SK-N-SH (cell line): ENCODE data around the gene GTF3C1. TPM values are rescaled to one million over a fixed set of nuclear protein-coding genes. Genes with fewer than 3 reads are reported as not detected.

ENCODE experiments used
- CTCF ChIA-PET: fragments of 300-600, 350-600 bp; formaldehyde crosslinking; extraction: SDS; loops from one replicate; lab custom pipeline; 2021; lab: Yijun Ruan, JAX
- POLR2A ChIA-PET: fragments of 350-600 bp; sonication (Branson Sonifier 250); formaldehyde crosslinking; extraction: SDS; loops from one replicate; lab custom pipeline; 2020; ENCODE audit warnings: antibody characterized with exemption, inconsistent platforms; lab: Yijun Ruan, JAX
- DNase-seq: peaks from one replicate; pipeline ENCODE4 v3.0.0; 2012
- H2AFZ ChIP-seq: fragments of 200-600 bp; sonication (generic); 2 replicates; pipeline ENCODE4 v1.8.1; 2016; ENCODE audit warnings: antibody characterized with exemption, mild to moderate bottlenecking, low read depth
- H3F3A ChIP-seq: fragments of 200-600 bp; sonication (generic); replicated peaks from 2 replicates; pipeline ENCODE3; 2016; ENCODE audit warnings: antibody characterized with exemption, mild to moderate bottlenecking; ENCODE audit not compliant: insufficient read depth
- H3K27ac ChIP-seq, 2 experiments: fragments of 200-500 bp in 1 of 2; fragments of 200-600 bp in 1 of 2; sonication (Bioruptor generic) in 1 of 2; sonication (generic), shearing (Covaris generic) in 1 of 2; 2 replicates each; pipeline versions ENCODE4 v1.5.1 to v1.6.1; 2014 to 2016; ENCODE audit warnings: low read depth in 2 of 2, inconsistent platforms in 1 of 2, low read length in 1 of 2, mild to moderate bottlenecking in 1 of 2, mixed read lengths in 1 of 2
- H3K27me3 ChIP-seq: fragments of 200-600 bp; sonication (generic), shearing (Covaris generic); 2 replicates; pipeline ENCODE4 v1.6.1; 2016; ENCODE audit warnings: mixed run types; ENCODE audit not compliant: insufficient read depth
- H3K36me3 ChIP-seq, 2 experiments: fragments of 200-500 bp in 1 of 2; fragments of 200-600 bp in 1 of 2; sonication (Bioruptor generic) in 1 of 2; sonication (generic) in 1 of 2; replicated peaks in 1 of 2; 2 replicates each; pipeline versions ENCODE3 to v1.5.1; 2014 to 2016; ENCODE audit warnings: low read length in 1 of 2, mild to moderate bottlenecking in 1 of 2; ENCODE audit not compliant: insufficient read depth in 2 of 2, control insufficient read depth in 1 of 2
- H3K4me1 ChIP-seq, 2 experiments: fragments of 200-500 bp in 1 of 2; fragments of 200-600 bp in 1 of 2; sonication (Bioruptor generic) in 1 of 2; sonication (generic), shearing (Covaris generic) in 1 of 2; 2 replicates each; pipeline versions ENCODE4 v1.5.1 to v1.6.1; 2014 to 2016; ENCODE audit warnings: low read depth in 1 of 2, low read length in 1 of 2, mixed run types in 1 of 2; ENCODE audit not compliant: insufficient read depth in 2 of 2, control insufficient read depth in 1 of 2
- H3K4me2 ChIP-seq: fragments of 200-600 bp; sonication (generic), shearing (Covaris generic); 2 replicates; pipeline ENCODE4 v1.6.1; 2017; ENCODE audit warnings: mixed run types
- H3K4me3 ChIP-seq, 2 experiments: fragments of 200-500 bp in 1 of 2; fragments of 200-600 bp in 1 of 2; sonication (Bioruptor generic) in 1 of 2; sonication (generic), shearing (Covaris generic) in 1 of 2; 2 replicates each; pipeline versions ENCODE4 v1.5.1 to v1.8.1; 2014 to 2016; ENCODE audit warnings: low read depth in 2 of 2, inconsistent platforms in 1 of 2, low read length in 1 of 2, mild to moderate bottlenecking in 1 of 2, mixed read lengths in 1 of 2, moderate library complexity in 1 of 2
- H3K79me2 ChIP-seq: fragments of 200-600 bp; sonication (generic); 2 replicates; pipeline ENCODE4 v1.8.1; 2017; ENCODE audit warnings: mild to moderate bottlenecking; ENCODE audit not compliant: insufficient read depth
- H3K9ac ChIP-seq: fragments of 200-600 bp; sonication (generic); 2 replicates; pipeline ENCODE4 v1.6.1; 2017; ENCODE audit warnings: mixed run types
- H3K9me2 ChIP-seq: fragments of 200-600 bp; sonication (generic); 2 replicates; pipeline ENCODE4 v1.6.1; 2017; ENCODE audit warnings: mixed run types
- H3K9me3 ChIP-seq: fragments of 200-600 bp; sonication (generic); 2 replicates; pipeline ENCODE4 v1.6.1; 2017; ENCODE audit warnings: mixed run types, mild to moderate bottlenecking, moderate library complexity
- H4K20me1 ChIP-seq: fragments of 200-600 bp; sonication (generic); 2 replicates; pipeline ENCODE4 v1.6.1; 2017; ENCODE audit warnings: mild to moderate bottlenecking, mixed run types; ENCODE audit not compliant: insufficient read depth
- FOXM1 ChIP-seq: IDR thresholded peaks from 2 replicates; pipeline ENCODE4 v1.4.0; 2012; ENCODE audit warnings: low read depth, mild to moderate bottlenecking
- GATA2 ChIP-seq: sonication (generic); formaldehyde crosslinking; IDR thresholded peaks from 2 replicates; pipeline ENCODE4 v1.5.0; 2020; ENCODE audit warnings: mild to moderate bottlenecking, missing genetic modification reagents
- MXI1 ChIP-seq: IDR thresholded peaks from 2 replicates; pipeline ENCODE4 v1.6.1; 2012; ENCODE audit warnings: mild to moderate bottlenecking, low read depth, low read length, improper control_type of control experiment
- NFIC ChIP-seq: IDR thresholded peaks from 2 replicates; pipeline ENCODE4 v1.4.0; 2012; ENCODE audit warnings: borderline replicate concordance
- PBX3 ChIP-seq: IDR thresholded peaks from 2 replicates; pipeline ENCODE4; 2012
- RAD21 ChIP-seq: IDR thresholded peaks from 2 replicates; pipeline ENCODE4 v1.6.1; 2012; ENCODE audit warnings: mild to moderate bottlenecking, low read length
- RCOR1 ChIP-seq: fragments of 150-350 bp; IDR thresholded peaks from 2 replicates; pipeline ENCODE4 v1.6.1; 2017; ENCODE audit warnings: antibody characterized with exemption, low read length
- RXRA ChIP-seq: IDR thresholded peaks from 2 replicates; pipeline ENCODE4 v1.4.0; 2012; ENCODE audit warnings: low read depth, mild to moderate bottlenecking, borderline replicate concordance
- WGBS: methylation state at CpG from one replicate; pipeline ENCODE4 v1.1.6; 2017; ENCODE audit warnings: low lambda C conversion rate; 5-methylcytosine and 5-hydroxymethylcytosine counted together
- polyA plus RNA-seq, 3 experiments: library from polyadenylated mRNA; depleted of rRNA; stranded (reverse); fragments of >200 nt; gene quantifications; 2 replicates each; pipeline ENCODE4 v1.2.3, GENCODE V29; 2012
- TF ChIP-seq, protein P1 (sequence below): fragments of 150-350 bp; IDR thresholded peaks from 2 replicates; pipeline ENCODE4 v1.6.1; 2016; ENCODE audit warnings: mild to moderate bottlenecking, low read depth, low read length
- TF ChIP-seq, protein P2 (sequence below): IDR thresholded peaks from 2 replicates; pipeline ENCODE4 v1.4.0; 2012; ENCODE audit warnings: low read depth

GTF3C1 gene
- polyA plus RNA-seq, 1 of the 3 experiments (the other 2 are of a cell fraction) = 47.2 TPM

DNA sequence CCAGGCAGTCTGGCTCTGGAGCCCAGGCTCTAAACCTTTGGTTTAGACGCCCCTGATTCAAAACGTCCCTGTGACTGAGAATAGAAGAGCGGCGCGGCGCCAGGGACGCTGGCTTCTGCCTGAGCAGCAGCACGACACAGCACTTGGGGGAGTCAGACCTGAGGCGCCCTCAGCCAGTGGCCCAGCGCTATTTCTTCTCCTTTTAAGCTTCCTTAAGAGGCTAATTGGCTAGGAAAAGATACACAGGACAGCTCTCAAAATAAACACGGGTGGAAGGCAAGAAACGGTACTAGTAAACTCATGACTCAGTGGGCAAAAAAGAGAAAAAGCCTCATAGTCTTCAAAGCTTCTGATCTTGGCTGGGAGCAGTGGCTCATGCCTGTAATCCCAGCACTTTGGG, 34.9 kb downstream of the GTF3C1 start:
- DNase-seq = no peak
- no peaks in the 10 kb centered on the region for H4K20me1 ChIP-seq

GRCh38 chr16:27511657-27512448, 37.9 kb downstream of the GTF3C1 start:
- 93% methylated on average over 22 of the region's 22 CpGs for WGBS
- ChIA-PET POLR2A (no interaction called here), CTCF (interaction anchor here (0.8 kb wide), 1 partner anchor 8 kb away, joined by 5 read pairs; no protein-coding TSS in a partner anchor)

More for the DNA sequence above, 34.9 kb downstream of the GTF3C1 start:
- WGBS = 96% methylated on average over 12 of the region's 12 CpGs
- no peak overlapping the region for H3K4me2 ChIP-seq
- H3K9me3 ChIP-seq = no peaks in the 10 kb centered on the region
- H2AFZ ChIP-seq = no peak overlapping the region
- 0 out of 2 replicates have a peak, but pooled peaks cover 2% of the 10 kb centered on the region for H3K79me2 ChIP-seq
- ChIA-PET POLR2A (no interaction called here), CTCF (interaction anchor here (0.9 to 2.6 kb wide), 5 partner anchors 8 to 63 kb away, joined by 3 to 8 read pairs (median 5); no protein-coding TSS in a partner anchor)
- H3K27me3 ChIP-seq = no peaks in the 10 kb centered on the region
- peaks cover 23 to 48% of the 10 kb centered on the region in 2 experiments for H3K36me3 ChIP-seq
- no peak overlapping the region for H3K4me3 ChIP-seq
- TF ChIP-seq PBX3 (no peak), GATA2 (no peak), NFIC (no peak)
- TF ChIP-seq, protein P1, sequence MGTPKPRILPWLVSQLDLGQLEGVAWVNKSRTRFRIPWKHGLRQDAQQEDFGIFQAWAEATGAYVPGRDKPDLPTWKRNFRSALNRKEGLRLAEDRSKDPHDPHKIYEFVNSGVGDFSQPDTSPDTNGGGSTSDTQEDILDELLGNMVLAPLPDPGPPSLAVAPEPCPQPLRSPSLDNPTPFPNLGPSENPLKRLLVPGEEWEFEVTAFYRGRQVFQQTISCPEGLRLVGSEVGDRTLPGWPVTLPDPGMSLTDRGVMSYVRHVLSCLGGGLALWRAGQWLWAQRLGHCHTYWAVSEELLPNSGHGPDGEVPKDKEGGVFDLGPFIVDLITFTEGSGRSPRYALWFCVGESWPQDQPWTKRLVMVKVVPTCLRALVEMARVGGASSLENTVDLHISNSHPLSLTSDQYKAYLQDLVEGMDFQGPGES = no peak
- no peaks in the 10 kb centered on the region for H3K4me1 ChIP-seq
- no peak overlapping the region for H3K27ac ChIP-seq
- H3K9me2 ChIP-seq = no peaks in the 10 kb centered on the region
- H3K9ac ChIP-seq = no peak overlapping the region
- no peaks in the 10 kb centered on the region for H3F3A ChIP-seq

More at GRCh38 chr16:27511657-27512448, 37.9 kb downstream of the GTF3C1 start:
- Histone ChIP-seq H3K9ac (no peak overlapping the region), H3K27me3 (no peaks in the 10 kb centered on the region), H3K27ac (no peak overlapping the region), H3K9me3 (no peaks in the 10 kb centered on the region), H3F3A (no peaks in the 10 kb centered on the region), H2AFZ (no peak overlapping the region)
- TF ChIP-seq GATA2 (no peak), RAD21 (no peak), RXRA (no peak), MXI1 (no peak), RCOR1 (no peak), FOXM1 (no peak)
- TF ChIP-seq, protein P1 = no peak
- TF ChIP-seq, protein P2, sequence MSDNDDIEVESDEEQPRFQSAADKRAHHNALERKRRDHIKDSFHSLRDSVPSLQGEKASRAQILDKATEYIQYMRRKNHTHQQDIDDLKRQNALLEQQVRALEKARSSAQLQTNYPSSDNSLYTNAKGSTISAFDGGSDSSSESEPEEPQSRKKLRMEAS = no peak
- TF ChIP-seq, all 33 proteins: peak for 0
- Histone ChIP-seq H3K9me2 (no peaks in the 10 kb centered on the region), H3K4me2 (no peak overlapping the region), H3K4me3 (no peak overlapping the region), H3K36me3 (peaks cover 24 to 57% of the 10 kb centered on the region in 2 experiments), H4K20me1 (no peaks in the 10 kb centered on the region), H3K4me1 (no peaks in the 10 kb centered on the region), H3K79me2 (0 out of 2 replicates have a peak, but pooled peaks cover 2% of the 10 kb centered on the region)
- no peak for DNase-seq
